Upper lobe of left lung (tissue), 6 donors: ENCODE data around the gene PAQR5. TPM values are rescaled to one million over a fixed set of nuclear protein-coding genes. Genes with fewer than 3 reads are reported as not detected.

ENCODE experiments used
- ATAC-seq, 2 donors: fragments of 200-7000 bp; cut with Tn5 transposase; one replicate each; pipeline ENCODE4 v1.9.1; 2022; ENCODE audit warnings: mild to moderate bottlenecking in 2 of 2, moderate library complexity in 2 of 2; ENCODE audit not compliant: low FRiP score in 2 of 2
- DNase-seq, 2 donors: peaks; one replicate each; pipeline ENCODE4 v3.0.0-alpha.2; 2019 to 2020
- H3K27ac ChIP-seq, 4 donors: fragments of 200-600 bp; sonication (generic); one replicate each; pipeline ENCODE4 v1.5.1; 2016 to 2019
- H3K27me3 ChIP-seq, 4 donors: fragments of 200-600 bp; sonication (generic); one replicate each; pipeline ENCODE4 v1.5.1; 2017 to 2019
- H3K36me3 ChIP-seq, 4 donors: fragments of 200-600 bp; sonication (generic); one replicate each; pipeline ENCODE4 v1.5.1; 2016 to 2019
- H3K4me1 ChIP-seq, 4 donors: fragments of 200-600 bp; sonication (generic); one replicate each; pipeline ENCODE4 v1.5.1; 2018 to 2019
- H3K4me3 ChIP-seq, 4 donors: fragments of 200-600 bp; sonication (generic); one replicate each; pipeline ENCODE4 v1.5.1; 2017 to 2019; ENCODE audit warnings: mild to moderate bottlenecking in 2 of 4, moderate library complexity in 1 of 4
- H3K9me3 ChIP-seq, 4 donors: fragments of 200-600 bp; sonication (generic); one replicate each; pipeline ENCODE4 v1.5.1; 2018 to 2019
- EP300 ChIP-seq, 4 donors: sonication (generic); formaldehyde crosslinking; IDR thresholded peaks; one replicate each; pipeline ENCODE4 v1.5.1; 2017; ENCODE audit warnings: antibody characterized with exemption in 4 of 4, control low read depth in 2 of 4
- POLR2A ChIP-seq, 4 donors: fragments of 450-650 bp; IDR thresholded peaks; one replicate each; pipeline ENCODE4 v1.5.1; 2016 to 2017; ENCODE audit warnings: antibody characterized with exemption in 4 of 4, mild to moderate bottlenecking in 2 of 4
- POLR2AphosphoS5 ChIP-seq, 2 donors: sonication (generic); formaldehyde crosslinking; IDR thresholded peaks; one replicate each; pipeline ENCODE4 v1.5.1; 2017; ENCODE audit warnings: antibody characterized with exemption in 2 of 2
- WGBS, 2 donors: methylation state at CpG; one replicate each; pipeline ENCODE4 v1.1.5; 2017 to 2018; 5-methylcytosine and 5-hydroxymethylcytosine counted together
- total RNA-seq, 6 donors: library from RNA; depleted of rRNA in 4 of 6; stranded (reverse); fragments of >200 nt in 4 of 6; gene quantifications; one replicate each; pipeline versions ENCODE4 v1.1.0 to v1.2.1, GENCODE V29; 2016 to 2021
- TF ChIP-seq, protein P1 (sequence below), 6 experiments: fragments of 450-650 bp in 4 of 6; fragments of 200-600 bp in 2 of 6; sonication (generic) in 2 of 6; IDR thresholded peaks; one replicate each; pipeline ENCODE4 v1.5.1; 2016 to 2019; ENCODE audit warnings: antibody characterized with exemption in 6 of 6
- donor health status: DM: no; HTN: no; CAD: no; lungs with moderate emphysema.
- donor health status: DM: no; HTN: yes; CAD: no; lungs with severe emphysema.

PAQR5 gene
- total RNA-seq, 6 donors from 2014 or later: 15.5 to 39.8 (median 26.5) TPM

GRCh38 chr15:69346112-69346511 lies 47.4 kb downstream of the PAQR5 start:
- Histone ChIP-seq H3K4me3 (no peak overlapping the region), H3K9me3 (no peaks in the 10 kb centered on the region), H3K27ac (no peak overlapping the region), H3K36me3 (no peaks in the 10 kb centered on the region), H3K4me1 (no peaks in the 10 kb centered on the region), H3K27me3 (no peaks in the 10 kb centered on the region)
- WGBS, 2 donors: 85 to 91% methylated on average over 5 of the region's 5 CpGs
- TF ChIP-seq POLR2A (IDR thresholded peaks at IDR 0.05) (no peak), EP300 (IDR thresholded peaks at IDR 0.05) (no peak), POLR2AphosphoS5 (IDR thresholded peaks at IDR 0.05) (no peak)
- TF ChIP-seq, protein P1, sequence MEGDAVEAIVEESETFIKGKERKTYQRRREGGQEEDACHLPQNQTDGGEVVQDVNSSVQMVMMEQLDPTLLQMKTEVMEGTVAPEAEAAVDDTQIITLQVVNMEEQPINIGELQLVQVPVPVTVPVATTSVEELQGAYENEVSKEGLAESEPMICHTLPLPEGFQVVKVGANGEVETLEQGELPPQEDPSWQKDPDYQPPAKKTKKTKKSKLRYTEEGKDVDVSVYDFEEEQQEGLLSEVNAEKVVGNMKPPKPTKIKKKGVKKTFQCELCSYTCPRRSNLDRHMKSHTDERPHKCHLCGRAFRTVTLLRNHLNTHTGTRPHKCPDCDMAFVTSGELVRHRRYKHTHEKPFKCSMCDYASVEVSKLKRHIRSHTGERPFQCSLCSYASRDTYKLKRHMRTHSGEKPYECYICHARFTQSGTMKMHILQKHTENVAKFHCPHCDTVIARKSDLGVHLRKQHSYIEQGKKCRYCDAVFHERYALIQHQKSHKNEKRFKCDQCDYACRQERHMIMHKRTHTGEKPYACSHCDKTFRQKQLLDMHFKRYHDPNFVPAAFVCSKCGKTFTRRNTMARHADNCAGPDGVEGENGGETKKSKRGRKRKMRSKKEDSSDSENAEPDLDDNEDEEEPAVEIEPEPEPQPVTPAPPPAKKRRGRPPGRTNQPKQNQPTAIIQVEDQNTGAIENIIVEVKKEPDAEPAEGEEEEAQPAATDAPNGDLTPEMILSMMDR (IDR thresholded peaks at IDR 0.05): no peak
- no peak for DNase-seq
- ATAC-seq: no peak

- ATAC-seq: no peak
- DNase-seq: no peak
- H3K27ac ChIP-seq: no peak overlapping the region
- H3K4me1 ChIP-seq: no peaks in the 10 kb centered on the region
- no peak overlapping the region for H3K4me3 ChIP-seq
- WGBS, 2 donors: 93 to 97% methylated on average over 4 of the region's 4 CpGs
- TF ChIP-seq, protein P1 (IDR thresholded peaks at IDR 0.05): no peak
- TF ChIP-seq POLR2AphosphoS5 (IDR thresholded peaks at IDR 0.05) (no peak), POLR2A (IDR thresholded peaks at IDR 0.05) (no peak), EP300 (IDR thresholded peaks at IDR 0.05) (no peak)
- H3K27me3 ChIP-seq: no peaks in the 10 kb centered on the region
- no peaks in the 10 kb centered on the region for H3K36me3 ChIP-seq
- H3K9me3 ChIP-seq: no peaks in the 10 kb centered on the region
Measured at GRCh38 chr15:69351333-69351732, 52.6 kb downstream of the PAQR5 start.

DNA sequence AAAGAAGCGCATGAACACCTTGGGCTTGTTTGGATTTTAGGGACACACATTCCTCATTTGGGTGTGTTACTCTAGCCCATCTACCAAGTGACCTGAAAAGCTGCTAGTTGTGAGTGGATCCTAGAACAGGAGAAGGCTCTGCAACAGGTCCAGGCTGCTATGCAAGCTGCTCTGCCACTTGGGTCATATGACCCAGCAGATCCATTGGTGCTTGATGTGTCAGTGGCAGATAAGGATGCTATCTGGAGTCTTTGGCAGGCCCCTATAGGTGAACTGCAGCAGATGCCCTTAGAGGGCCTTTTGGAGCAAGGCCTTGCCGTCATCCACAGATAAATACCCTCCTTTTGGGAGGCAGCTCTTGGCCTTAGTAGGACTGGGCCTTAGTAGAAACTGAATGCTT lies 53.2 kb downstream of the PAQR5 start:
- no peak for DNase-seq
- Histone ChIP-seq H3K4me3 (no peak overlapping the region), H3K36me3 (no peaks in the 10 kb centered on the region), H3K4me1 (no peaks in the 10 kb centered on the region), H3K27me3 (no peaks in the 10 kb centered on the region), H3K9me3 (no peaks in the 10 kb centered on the region), H3K27ac (no peak overlapping the region)
- no peak for TF ChIP-seq EP300 (IDR thresholded peaks at IDR 0.05)
- TF ChIP-seq, protein P1 (IDR thresholded peaks at IDR 0.05): no peak
- no peak for TF ChIP-seq POLR2AphosphoS5 (IDR thresholded peaks at IDR 0.05)
- TF ChIP-seq POLR2A (IDR thresholded peaks at IDR 0.05): no peak
- no peak for ATAC-seq
- 92 to 100% methylated on average over 1 to 2 of the region's 2 CpGs for WGBS, 2 donors

- TF ChIP-seq POLR2AphosphoS5 (IDR thresholded peaks at IDR 0.05) (no peak), POLR2A (IDR thresholded peaks at IDR 0.05) (no peak), EP300 (IDR thresholded peaks at IDR 0.05) (no peak)
- TF ChIP-seq, protein P1 (IDR thresholded peaks at IDR 0.05): no peak
- Histone ChIP-seq H3K27me3 (no peaks in the 10 kb centered on the region), H3K36me3 (no peaks in the 10 kb centered on the region), H3K4me3 (no peak overlapping the region), H3K9me3 (no peaks in the 10 kb centered on the region), H3K4me1 (peaks cover 0 to 13% (median 5%) of the 10 kb centered on the region in 4 donors), H3K27ac (peak overlapping the region in 1 of 4 donors; percentile 35)
- DNase-seq: peak in 1 of 2 donors; percentile 42
- WGBS, 2 donors: 66 to 69% methylated on average over 9 of the region's 9 CpGs
- peak; percentile 29 to 49 for ATAC-seq
Measured at GRCh38 chr15:69357773-69358771, 59.4 kb downstream of the PAQR5 start.
